ENCODE results near the gene EGFL6.
A peak's percentile ranks its signal among the peaks of the same experiment; 100 is the strongest.

The EGFL6 gene

DNA sequence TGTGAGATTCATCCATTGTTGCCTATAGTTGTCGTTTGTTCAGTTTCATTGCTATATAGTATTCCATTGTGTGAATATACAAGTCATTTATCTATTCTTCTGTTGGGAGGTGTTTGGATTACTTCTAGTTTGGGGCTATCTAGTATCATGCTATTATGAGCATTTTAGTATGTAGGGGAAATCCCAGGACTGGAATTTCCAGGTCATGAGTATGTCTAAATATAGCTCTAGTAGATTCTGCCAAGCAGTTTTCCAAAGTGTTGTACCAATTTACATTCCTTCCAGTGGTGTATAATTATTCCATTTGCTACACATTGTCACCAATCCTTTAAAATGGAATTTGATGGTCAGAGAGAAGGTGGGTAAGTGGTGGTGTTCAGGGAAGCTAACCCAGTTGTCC is 30.1 kb downstream of the EGFL6 start:
- TF ChIP-seq, protein P1, sequence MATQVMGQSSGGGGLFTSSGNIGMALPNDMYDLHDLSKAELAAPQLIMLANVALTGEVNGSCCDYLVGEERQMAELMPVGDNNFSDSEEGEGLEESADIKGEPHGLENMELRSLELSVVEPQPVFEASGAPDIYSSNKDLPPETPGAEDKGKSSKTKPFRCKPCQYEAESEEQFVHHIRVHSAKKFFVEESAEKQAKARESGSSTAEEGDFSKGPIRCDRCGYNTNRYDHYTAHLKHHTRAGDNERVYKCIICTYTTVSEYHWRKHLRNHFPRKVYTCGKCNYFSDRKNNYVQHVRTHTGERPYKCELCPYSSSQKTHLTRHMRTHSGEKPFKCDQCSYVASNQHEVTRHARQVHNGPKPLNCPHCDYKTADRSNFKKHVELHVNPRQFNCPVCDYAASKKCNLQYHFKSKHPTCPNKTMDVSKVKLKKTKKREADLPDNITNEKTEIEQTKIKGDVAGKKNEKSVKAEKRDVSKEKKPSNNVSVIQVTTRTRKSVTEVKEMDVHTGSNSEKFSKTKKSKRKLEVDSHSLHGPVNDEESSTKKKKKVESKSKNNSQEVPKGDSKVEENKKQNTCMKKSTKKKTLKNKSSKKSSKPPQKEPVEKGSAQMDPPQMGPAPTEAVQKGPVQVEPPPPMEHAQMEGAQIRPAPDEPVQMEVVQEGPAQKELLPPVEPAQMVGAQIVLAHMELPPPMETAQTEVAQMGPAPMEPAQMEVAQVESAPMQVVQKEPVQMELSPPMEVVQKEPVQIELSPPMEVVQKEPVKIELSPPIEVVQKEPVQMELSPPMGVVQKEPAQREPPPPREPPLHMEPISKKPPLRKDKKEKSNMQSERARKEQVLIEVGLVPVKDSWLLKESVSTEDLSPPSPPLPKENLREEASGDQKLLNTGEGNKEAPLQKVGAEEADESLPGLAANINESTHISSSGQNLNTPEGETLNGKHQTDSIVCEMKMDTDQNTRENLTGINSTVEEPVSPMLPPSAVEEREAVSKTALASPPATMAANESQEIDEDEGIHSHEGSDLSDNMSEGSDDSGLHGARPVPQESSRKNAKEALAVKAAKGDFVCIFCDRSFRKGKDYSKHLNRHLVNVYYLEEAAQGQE (IDR thresholded peaks at IDR 0.05; ENCODE audit: low read depth): no peak
- TF ChIP-seq CEBPB (IDR thresholded peaks at IDR 0.05) (no peak), TCF12 (IDR thresholded peaks at IDR 0.05; ENCODE audit: low read depth) (no peak), RAD21 (IDR thresholded peaks at IDR 0.05; ENCODE audit: low read depth) (no peak), TEAD4 (IDR thresholded peaks at IDR 0.05) (no peak), CREB1 (IDR thresholded peaks at IDR 0.05; ENCODE audit: low read depth) (no peak), NFIC (IDR thresholded peaks at IDR 0.05) (no peak), YY1 (IDR thresholded peaks at IDR 0.05; ENCODE audit: low read depth) (no peak), EP300 (IDR thresholded peaks at IDR 0.05; ENCODE audit: borderline replicate concordance) (no peak)
- TF ChIP-seq, protein P2, sequence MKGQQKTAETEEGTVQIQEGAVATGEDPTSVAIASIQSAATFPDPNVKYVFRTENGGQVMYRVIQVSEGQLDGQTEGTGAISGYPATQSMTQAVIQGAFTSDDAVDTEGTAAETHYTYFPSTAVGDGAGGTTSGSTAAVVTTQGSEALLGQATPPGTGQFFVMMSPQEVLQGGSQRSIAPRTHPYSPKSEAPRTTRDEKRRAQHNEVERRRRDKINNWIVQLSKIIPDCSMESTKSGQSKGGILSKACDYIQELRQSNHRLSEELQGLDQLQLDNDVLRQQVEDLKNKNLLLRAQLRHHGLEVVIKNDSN (IDR thresholded peaks at IDR 0.05): no peak

DNA sequence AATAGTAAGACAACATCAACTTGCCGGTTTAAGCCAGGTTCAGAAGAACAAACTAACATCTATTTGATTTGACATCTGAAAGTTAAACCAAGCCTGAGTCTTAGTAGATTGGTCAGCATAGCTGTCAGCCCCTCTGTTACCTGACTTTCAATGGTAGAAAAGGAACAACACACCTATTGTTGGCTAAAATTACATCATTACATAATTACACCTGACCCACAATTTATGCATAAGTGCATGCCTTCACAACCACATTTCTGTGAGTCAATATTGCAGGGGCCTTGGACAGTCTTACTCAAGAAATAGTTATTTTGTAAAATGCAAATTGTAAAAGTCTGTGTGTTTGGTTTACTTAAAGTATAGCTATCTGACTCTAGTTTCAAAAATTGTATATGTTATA is 36.2 kb downstream of the EGFL6 start:
- TF ChIP-seq FOXM1 (IDR thresholded peaks at IDR 0.05; ENCODE audit: borderline replicate concordance, low read depth) (no peak), YY1 (IDR thresholded peaks at IDR 0.05; ENCODE audit: low read depth) (no peak), TEAD4 (IDR thresholded peaks at IDR 0.05) (no peak)

DNA sequence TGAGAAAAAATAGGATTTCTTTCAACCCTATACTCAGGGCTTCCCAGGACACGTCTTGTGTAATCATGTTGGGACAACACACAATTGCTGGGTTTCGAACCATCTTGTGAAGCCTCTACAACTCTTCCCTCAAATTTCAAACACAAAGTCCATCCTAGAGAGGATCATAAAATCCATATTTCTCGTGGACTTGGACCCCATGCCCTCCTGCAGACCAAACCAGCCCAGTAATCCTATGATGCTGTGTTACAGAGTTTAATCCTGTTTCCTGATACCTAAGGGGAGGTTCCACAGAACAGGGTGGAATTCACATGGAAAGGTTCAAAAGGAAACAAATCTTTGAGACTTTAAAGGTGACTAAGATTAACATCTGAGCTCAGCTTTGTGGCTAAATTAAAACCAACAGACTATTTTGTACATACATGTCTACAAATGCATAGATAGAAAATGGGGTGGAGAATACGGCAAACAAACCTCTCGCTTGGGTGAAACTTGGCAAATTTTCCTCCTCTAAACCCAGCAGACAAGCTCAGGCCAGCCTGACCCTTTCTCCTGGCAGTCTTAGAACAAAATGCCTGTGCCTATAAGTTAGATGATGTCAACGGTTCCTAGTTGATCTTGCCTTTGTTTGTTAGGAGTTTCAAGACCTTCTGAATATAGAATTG is 38.1 kb downstream of the EGFL6 start:
- no peak for TF ChIP-seq RAD21 (IDR thresholded peaks at IDR 0.05; ENCODE audit: low read depth)
- no peak for TF ChIP-seq YY1 (IDR thresholded peaks at IDR 0.05; ENCODE audit: low read depth)
- TF ChIP-seq CEBPB (IDR thresholded peaks at IDR 0.05): no peak
- no peak for TF ChIP-seq TEAD4 (IDR thresholded peaks at IDR 0.05)
- TF ChIP-seq NFIC (IDR thresholded peaks at IDR 0.05): no peak
- no peak for TF ChIP-seq FOXM1 (IDR thresholded peaks at IDR 0.05; ENCODE audit: borderline replicate concordance, low read depth)
- TF ChIP-seq EGR1 (IDR thresholded peaks at IDR 0.05): no peak
- TF ChIP-seq EP300 (IDR thresholded peaks at IDR 0.05; ENCODE audit: borderline replicate concordance): no peak
- TF ChIP-seq CREB1 (IDR thresholded peaks at IDR 0.05; ENCODE audit: low read depth): no peak
- TF ChIP-seq TAF1 (IDR thresholded peaks at IDR 0.05; ENCODE audit: low read depth): no peak
- TF ChIP-seq, protein P1 (IDR thresholded peaks at IDR 0.05; ENCODE audit: low read depth): no peak
- TF ChIP-seq ZBTB7A (IDR thresholded peaks at IDR 0.05; ENCODE audit: low read depth): no peak
- TF ChIP-seq TCF12 (IDR thresholded peaks at IDR 0.05; ENCODE audit: low read depth): no peak

DNA sequence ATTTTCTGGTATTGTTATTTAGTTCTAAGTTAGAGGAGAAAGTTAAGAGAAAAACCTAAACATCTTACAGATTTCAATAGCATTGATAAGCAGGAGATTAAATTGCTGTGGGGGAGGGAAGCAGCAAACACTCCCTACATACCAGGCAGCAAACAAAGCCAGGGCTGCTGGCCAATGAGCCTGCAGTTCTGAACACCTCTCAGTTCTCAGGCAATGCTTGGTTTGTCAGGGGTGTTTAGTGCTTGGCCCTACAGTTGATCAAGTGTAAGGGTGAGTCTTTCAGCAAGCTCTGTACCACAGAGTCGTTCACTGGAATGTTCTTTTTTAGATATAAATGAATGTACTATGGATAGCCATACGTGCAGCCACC is 38.6 kb downstream of the EGFL6 start:
- TF ChIP-seq TEAD4 (IDR thresholded peaks at IDR 0.05) (0 out of 2 replicates have a peak, but pooled peaks have one; percentile 16), TAF1 (IDR thresholded peaks at IDR 0.05; ENCODE audit: low read depth) (no peak)

DNA sequence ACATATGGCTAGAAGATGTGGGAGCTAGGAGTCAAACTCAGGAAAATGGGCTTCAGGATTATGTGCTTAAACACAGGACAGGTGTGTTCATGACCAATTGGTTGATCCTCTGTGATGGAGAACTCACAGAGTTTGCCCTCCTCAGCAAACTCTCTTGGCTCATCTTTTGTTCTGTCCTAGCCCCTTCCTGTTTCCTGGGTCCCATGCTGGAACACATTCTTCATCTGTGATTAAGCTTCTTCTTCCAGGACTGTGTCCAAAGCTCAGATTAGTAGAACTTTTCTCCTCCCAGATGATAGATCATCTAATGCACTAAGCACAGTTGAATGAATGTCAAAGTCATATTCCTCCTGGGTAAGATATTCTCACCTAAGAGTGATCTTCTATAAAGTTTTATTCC is 44.8 kb downstream of the EGFL6 start:
- TF ChIP-seq RAD21 (IDR thresholded peaks at IDR 0.05; ENCODE audit: low read depth): no peak
- TF ChIP-seq, protein P1 (IDR thresholded peaks at IDR 0.05; ENCODE audit: low read depth): no peak
- TF ChIP-seq, protein P3, sequence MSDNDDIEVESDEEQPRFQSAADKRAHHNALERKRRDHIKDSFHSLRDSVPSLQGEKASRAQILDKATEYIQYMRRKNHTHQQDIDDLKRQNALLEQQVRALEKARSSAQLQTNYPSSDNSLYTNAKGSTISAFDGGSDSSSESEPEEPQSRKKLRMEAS (IDR thresholded peaks at IDR 0.05): no peak
- TF ChIP-seq YY1 (IDR thresholded peaks at IDR 0.05; ENCODE audit: low read depth): no peak
- no peak for TF ChIP-seq TAF1 (IDR thresholded peaks at IDR 0.05; ENCODE audit: low read depth)
- TF ChIP-seq ZBTB7A (IDR thresholded peaks at IDR 0.05; ENCODE audit: low read depth): no peak
- no peak for TF ChIP-seq EGR1 (IDR thresholded peaks at IDR 0.05)
- TF ChIP-seq TEAD4 (IDR thresholded peaks at IDR 0.05): no peak
- TF ChIP-seq NFIC (IDR thresholded peaks at IDR 0.05): no peak
- no peak for TF ChIP-seq FOXM1 (IDR thresholded peaks at IDR 0.05; ENCODE audit: borderline replicate concordance, low read depth)
- no peak for TF ChIP-seq TCF12 (IDR thresholded peaks at IDR 0.05; ENCODE audit: low read depth)
- TF ChIP-seq, protein P2 (IDR thresholded peaks at IDR 0.05): no peak
- no peak for TF ChIP-seq CREB1 (IDR thresholded peaks at IDR 0.05; ENCODE audit: low read depth)

Measured in Ishikawa (cell line).